B cell (primary cell): ENCODE measurements around the gene ZNF689. TPM values are rescaled to one million over a fixed set of nuclear protein-coding genes. Genes with fewer than 3 reads are reported as not detected.
"Not testable (repeated sequence)": the region's sequence is repeated elsewhere in the genome, so short reads cannot be mapped to it uniquely, and the experiment has no call there.

Source experiments
- ATAC-seq: fragments of 200-7000 bp; cut with Tn5 transposase; one replicate; pipeline ENCODE4 v1.10.0; 2021; ENCODE audit warnings: low read depth, mild to moderate bottlenecking, moderate number of reproducible peaks, moderate library complexity
- CTCF ChIA-PET: fragments of 350-600 bp; sonication (Branson Sonifier 250); formaldehyde crosslinking; loops from one replicate; lab custom pipeline; 2021; ENCODE audit warnings: antibody characterized with exemption, inconsistent platforms; lab: Charles Lee
- POLR2A ChIA-PET: fragments of 350-600 bp; sonication (Branson Sonifier 250); formaldehyde crosslinking; loops from one replicate; lab custom pipeline; 2021; ENCODE audit warnings: antibody characterized with exemption; lab: Charles Lee
- DNase-seq: peaks from one replicate; pipeline ENCODE4 v3.0.0; 2013
- H2AFZ ChIP-seq: 2 replicates; pipeline ENCODE4 v1.6.1; 2012; ENCODE audit warnings: mild to moderate bottlenecking, low read depth, low read length; ENCODE audit not compliant: insufficient read depth, poor library complexity, severe bottlenecking
- H3K27ac ChIP-seq, 2 donors: 1 replicate in 1 of 2; 2 replicates in 1 of 2; pipeline ENCODE4 v1.5.1; 2012 to 2013; ENCODE audit warnings: low read length in 2 of 2, mild to moderate bottlenecking in 2 of 2, moderate library complexity in 1 of 2
- H3K27me3 ChIP-seq, 4 experiments: fragments of 200-600 bp in 1 of 4; sonication (generic) in 1 of 4; replicated peaks in 1 of 4; 1 replicate in 2 of 4; 2 replicates in 2 of 4; pipeline versions ENCODE4 v1.6.1 to v1.7.0; 2013 to 2016; ENCODE audit warnings: low read length in 3 of 4, mild to moderate bottlenecking in 2 of 4, mixed read lengths in 1 of 4, moderate library complexity in 1 of 4; ENCODE audit not compliant: insufficient read depth in 4 of 4, control insufficient read depth in 3 of 4; ENCODE audit errors: control extremely low read depth in 1 of 4
- H3K36me3 ChIP-seq, 2 experiments: replicated peaks in 1 of 2; 1 replicate in 1 of 2; 2 replicates in 1 of 2; pipeline versions ENCODE4 v1.6.1 to v1.7.1; 2013; ENCODE audit warnings: low read length in 1 of 2; ENCODE audit not compliant: insufficient read depth in 2 of 2, control insufficient read depth in 1 of 2; ENCODE audit errors: control extremely low read depth in 1 of 2, extremely low read depth in 1 of 2
- H3K4me1 ChIP-seq, 2 donors: fragments of 200-600 bp in 1 of 2; sonication (generic) in 1 of 2; 1 replicate in 1 of 2; 2 replicates in 1 of 2; pipeline versions ENCODE4 v1.5.1 to v1.6.1; 2013 to 2017; ENCODE audit warnings: low read length in 2 of 2; ENCODE audit not compliant: control insufficient read depth in 2 of 2, insufficient read depth in 2 of 2
- H3K4me2 ChIP-seq: replicated peaks from 2 replicates; pipeline ENCODE3; 2012; ENCODE audit warnings: mild to moderate bottlenecking, low read depth, low read length; ENCODE audit not compliant: poor library complexity, severe bottlenecking
- H3K4me3 ChIP-seq, 5 experiments: fragments of 200-600 bp in 1 of 5; sonication (generic) in 1 of 5; 1 replicate in 3 of 5; 2 replicates in 2 of 5; pipeline versions ENCODE4 v1.5.1 to v1.7.0; 2011 to 2016; ENCODE audit warnings: low read length in 4 of 5, mild to moderate bottlenecking in 4 of 5, low read depth in 2 of 5, control low read depth in 1 of 5, moderate library complexity in 1 of 5; ENCODE audit not compliant: insufficient read depth in 1 of 5; ENCODE audit errors: control extremely low read depth in 1 of 5, extremely low read depth in 1 of 5
- H3K79me2 ChIP-seq: fragments of 200-600 bp; sonication (generic); one replicate; pipeline ENCODE4 v1.6.0; 2016; ENCODE audit warnings: low read length; ENCODE audit not compliant: control insufficient read depth, insufficient read depth
- H3K9ac ChIP-seq: fragments of 200-600 bp; sonication (generic); 2 replicates; pipeline ENCODE4 v1.6.1; 2017; ENCODE audit warnings: mild to moderate bottlenecking, low read length, moderate library complexity
- H3K9me3 ChIP-seq, 3 donors: one replicate each; pipeline versions ENCODE4 v1.6.1 to v1.7.1; 2013; ENCODE audit warnings: low read length in 2 of 3; ENCODE audit not compliant: control insufficient read depth in 2 of 3, insufficient read depth in 1 of 3; ENCODE audit errors: control extremely low read depth in 1 of 3
- H4K20me1 ChIP-seq: 2 replicates; pipeline ENCODE4 v1.6.0; 2012; ENCODE audit warnings: mild to moderate bottlenecking, low read length; ENCODE audit not compliant: insufficient read depth, control insufficient read depth, poor library complexity, severe bottlenecking
- H3K27ac Mint-ChIP-seq: one replicate; pipeline ENCODE4 v1.8.0; 2021; ENCODE audit warnings: mixed read lengths
- H3K27me3 Mint-ChIP-seq: one replicate; pipeline ENCODE4 v1.8.0; 2021; ENCODE audit warnings: mixed read lengths
- H3K4me1 Mint-ChIP-seq: one replicate; pipeline ENCODE4 v1.8.0; 2021; ENCODE audit warnings: mixed read lengths
- H3K4me3 Mint-ChIP-seq: one replicate; pipeline ENCODE4 v1.8.0; 2021; ENCODE audit warnings: mixed read lengths
- H3K9me3 Mint-ChIP-seq: one replicate; pipeline ENCODE4 v1.8.0; 2022; ENCODE audit warnings: mixed read lengths; ENCODE audit not compliant: insufficient read depth
- CTCF ChIP-seq: fragments of 200-600 bp; IDR thresholded peaks from one replicate; pipeline ENCODE4 v1.8.0; 2022; ENCODE audit warnings: antibody characterized with exemption, mild to moderate bottlenecking
- EZH2 ChIP-seq: IDR thresholded peaks from 2 replicates; pipeline ENCODE4 v1.6.1; 2012; ENCODE audit warnings: borderline replicate concordance, low read depth, mild to moderate bottlenecking, moderate library complexity, low read length; ENCODE audit not compliant: insufficient read depth, poor library complexity, severe bottlenecking
- WGBS: methylation state at CpG from one replicate; pipeline ENCODE4 v1.1.5; 2013; ENCODE audit warnings: missing lambda C conversion rate; ENCODE audit not compliant: insufficient coverage; 5-methylcytosine and 5-hydroxymethylcytosine counted together
- intact Hi-C: fragments of 100-400 bp; cut with micrococcal nuclease; formaldehyde crosslinking; loops from one replicate; pipeline ENCODE4 v1.10.0; 2022
- polyA plus RNA-seq: library from polyadenylated mRNA; depleted of rRNA; stranded (reverse); fragments of >200 nt; gene quantifications from 2 replicates; pipeline ENCODE4 v1.2.3, GENCODE V29; 2012
- total RNA-seq, 2 donors: library from RNA; stranded (reverse); fragments of 120-200 nt in 1 of 2; gene quantifications; 1 replicate in 1 of 2; 2 replicates in 1 of 2; pipeline versions ENCODE4 v1.2.3 to v1.2.4, GENCODE V29; 2013 to 2022

ZNF689 gene
- total and polyA plus RNA-seq, 2 donors (not counting 1 experiment from before 2014, with no cell fraction given): 8.1 to 12.4 TPM

GRCh38 chr16:30592871-30593270, 17.3 kb downstream of the ZNF689 start:
- ChIA-PET CTCF (interaction anchor here (1.8 kb wide), 1 partner anchor 163 kb away, joined by 4 read pairs; the partner anchor contains the start of gene DCTPP1), POLR2A (interaction anchor here (0.6 kb wide), 1 partner anchor 33 kb away, joined by 4 read pairs; no protein-coding TSS in a partner anchor)
- H3K4me2 ChIP-seq: no peak overlapping the region
- no peak for DNase-seq
- H3K27me3 ChIP-seq: no peaks in the 10 kb centered on the region
- H3K4me1 ChIP-seq: no peaks in the 10 kb centered on the region
- Mint-ChIP-seq H3K4me1 (peaks cover 1% of the 10 kb centered on the region), H3K27ac (no peak overlapping the region), H3K9me3 (no peaks in the 10 kb centered on the region), H3K4me3 (no peak overlapping the region), H3K27me3 (no peaks in the 10 kb centered on the region)
- TF ChIP-seq EZH2 (no peak), CTCF (no peak)
- H3K9ac ChIP-seq: no peak overlapping the region
- H3K9me3 ChIP-seq: no peaks in the 10 kb centered on the region
- ATAC-seq: no peak
- no peaks in the 10 kb centered on the region for H3K36me3 ChIP-seq
- WGBS: no CpG with 5 or more reads among the region's 4 CpGs
- no peak overlapping the region for H3K4me3 ChIP-seq
- intact Hi-C loops: no loop called here
- H2AFZ ChIP-seq: no peak overlapping the region
- no peak overlapping the region for H3K27ac ChIP-seq
- H4K20me1 ChIP-seq: no peaks in the 10 kb centered on the region
- H3K79me2 ChIP-seq: no peaks in the 10 kb centered on the region

- ATAC-seq, H3K36me3 ChIP-seq, H3K27ac Mint-ChIP-seq, DNase-seq, H3K79me2 ChIP-seq, POLR2A ChIA-PET, H2AFZ ChIP-seq, H3K27me3 Mint-ChIP-seq, H3K9ac ChIP-seq, H3K9me3 Mint-ChIP-seq, H3K4me3 Mint-ChIP-seq, H4K20me1 ChIP-seq, H3K4me1 ChIP-seq, H3K27me3 ChIP-seq, H3K27ac ChIP-seq, H3K9me3 ChIP-seq, H3K4me1 Mint-ChIP-seq, intact Hi-C loops, H3K4me3 ChIP-seq, H3K4me2 ChIP-seq: not testable (repeated sequence)
- WGBS: 93% methylated on average over 3 of the region's 9 CpGs
- CTCF ChIA-PET: interaction anchor here (0.8 to 1.7 kb wide), 2 partner anchors 36 to 64 kb away, joined by 3 to 4 read pairs; no protein-coding TSS in a partner anchor
These were observed 19.3 kb downstream of the ZNF689 start for GRCh38 chr16:30590869-30591268.

- CTCF ChIA-PET, H3K27me3 ChIP-seq, ATAC-seq, H3K4me3 Mint-ChIP-seq, H3K27ac Mint-ChIP-seq, H3K9me3 ChIP-seq, intact Hi-C loops, DNase-seq, H3K4me2 ChIP-seq, POLR2A ChIA-PET, H3K9ac ChIP-seq, H4K20me1 ChIP-seq, H3K27ac ChIP-seq, H3K27me3 Mint-ChIP-seq, H3K4me3 ChIP-seq, H3K79me2 ChIP-seq, H3K36me3 ChIP-seq, H3K9me3 Mint-ChIP-seq, H2AFZ ChIP-seq: not testable (repeated sequence)
- peaks cover 16% of the 10 kb centered on the region for H3K4me1 Mint-ChIP-seq
- H3K4me1 ChIP-seq: peaks cover 8 to 19% of the 10 kb centered on the region in 2 donors
- no CpG with 5 or more reads among the region's 2 CpGs for WGBS
These were observed 20.6 kb downstream of the ZNF689 start for GRCh38 chr16:30589582-30589981.
